ENCODE measurements around the gene RRP36. TPM values are rescaled to one million over a fixed set of nuclear protein-coding genes. Genes with fewer than 3 reads are reported as not detected.

The RRP36 gene
- total and polyA plus RNA-seq, 9 of the 15 experiments (the other 6 are each of a cell fraction or from before 2014, with no cell fraction given): 27.6 to 150 (median 114) TPM

DNA sequence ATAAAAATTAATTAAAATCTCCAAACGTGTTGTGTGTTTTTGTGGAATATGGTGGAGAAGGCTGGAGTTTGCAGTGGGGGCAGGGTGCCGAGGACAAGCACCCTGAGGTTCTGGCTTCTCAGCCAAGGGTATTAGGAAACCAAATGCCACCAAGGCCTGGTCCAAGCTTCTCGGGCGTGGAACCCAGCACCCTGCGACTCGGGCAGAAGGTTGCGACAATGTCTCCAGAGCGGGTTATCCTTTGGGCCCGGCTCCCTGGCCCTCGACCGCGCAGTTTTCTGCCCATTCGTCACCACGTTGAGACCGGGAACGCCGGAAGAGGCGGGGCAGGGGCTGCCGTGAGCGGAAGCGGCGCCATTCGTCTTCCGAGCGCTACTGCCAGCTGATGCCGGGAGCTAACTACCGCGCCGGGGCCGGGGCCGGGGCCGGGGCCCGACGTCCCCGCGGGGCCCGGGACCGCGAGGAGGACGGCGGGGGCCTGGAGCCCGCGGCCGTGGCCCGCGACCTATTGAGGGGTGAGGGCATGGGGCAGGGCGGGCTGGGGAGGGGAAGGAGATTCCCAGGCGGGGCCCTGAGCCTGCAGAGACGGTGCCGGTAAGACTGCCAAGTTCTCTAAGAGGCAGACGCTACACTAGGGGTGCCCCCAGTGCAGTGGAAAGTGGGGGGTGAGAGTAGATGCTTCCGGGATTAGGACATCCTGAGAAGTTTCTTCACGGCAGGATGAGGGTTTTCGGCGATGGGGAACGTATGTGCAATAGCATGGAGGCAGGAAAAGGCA lies at the start of gene RRP36 (continued):
- TF ChIP-seq E2F8 (IDR thresholded peaks at IDR 0.05; ENCODE audit: low read depth, partially characterized antibody) (peak; percentile 34), ZC3H11A (IDR thresholded peaks at IDR 0.05; ENCODE audit: low read depth, low read length) (no peak), GABPA (tag; conservative IDR thresholded peaks at IDR 0.05; ENCODE audit: low read depth) (peak; percentile 96), BRCA1 (IDR thresholded peaks at IDR 0.05) (no peak), BRCA1 (CRISPR knock-in tag; IDR thresholded peaks at IDR 0.05) (no peak), CBX3 (IDR thresholded peaks at IDR 0.05; ENCODE audit: borderline replicate concordance in 1 of 2, low read length in 2 of 2) (no peak), RBM34 (IDR thresholded peaks at IDR 0.05; ENCODE audit: borderline replicate concordance, insufficient read depth, low read length) (no peak), ZNF76 (CRISPR knock-in tag; IDR thresholded peaks at IDR 0.05; ENCODE audit: borderline replicate concordance) (no peak), TFAP4 (CRISPR knock-in tag; IDR thresholded peaks at IDR 0.05; ENCODE audit: borderline replicate concordance) (peak; percentile 94), CXXC5 (CRISPR knock-in tag; IDR thresholded peaks at IDR 0.05) (peak; percentile 71), CREBBP (IDR thresholded peaks at IDR 0.05; ENCODE audit: low read depth, low read length) (no peak), ZNF232 (CRISPR knock-in tag; IDR thresholded peaks at IDR 0.05) (no peak), JUND (IDR thresholded peaks at IDR 0.05; ENCODE audit: borderline replicate concordance, low read depth, low read length) (peak; percentile 46; the same call in 1 of the 2 replicates), JUND (tag; IDR thresholded peaks at IDR 0.05; ENCODE audit: borderline replicate concordance, low read depth, low read length) (no peak; the same call in 2 of the 3 replicates), PHTF2 (CRISPR knock-in tag; IDR thresholded peaks at IDR 0.05) (no peak), ESRRA (IDR thresholded peaks at IDR 0.05; ENCODE audit: borderline replicate concordance, low read depth) (peak; percentile 13; the same call in 1 of the 2 replicates), ZNF354B (CRISPR knock-in tag; IDR thresholded peaks at IDR 0.05) (no peak), ZNF592 (IDR thresholded peaks at IDR 0.05) (peak; percentile 92)
- TF ChIP-seq, protein P1, sequence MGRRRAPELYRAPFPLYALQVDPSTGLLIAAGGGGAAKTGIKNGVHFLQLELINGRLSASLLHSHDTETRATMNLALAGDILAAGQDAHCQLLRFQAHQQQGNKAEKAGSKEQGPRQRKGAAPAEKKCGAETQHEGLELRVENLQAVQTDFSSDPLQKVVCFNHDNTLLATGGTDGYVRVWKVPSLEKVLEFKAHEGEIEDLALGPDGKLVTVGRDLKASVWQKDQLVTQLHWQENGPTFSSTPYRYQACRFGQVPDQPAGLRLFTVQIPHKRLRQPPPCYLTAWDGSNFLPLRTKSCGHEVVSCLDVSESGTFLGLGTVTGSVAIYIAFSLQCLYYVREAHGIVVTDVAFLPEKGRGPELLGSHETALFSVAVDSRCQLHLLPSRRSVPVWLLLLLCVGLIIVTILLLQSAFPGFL (CRISPR knock-in tag; IDR thresholded peaks at IDR 0.05): no peak

Data from K562 (cell line).